PC-9 (cell line): ENCODE measurements around the gene PHACTR4. TPM values are rescaled to one million over a fixed set of nuclear protein-coding genes. Genes with fewer than 3 reads are reported as not detected.

Experiments
- BruUV-seq: library from RNA; stranded (reverse); fragments of 400-500 nt; replicated peaks from 2 replicates; lab custom pipeline; 2021; lab: Mats Ljungman, UMichigan
- CTCF ChIA-PET: fragments of 300-600 bp; sonication (Branson Sonifier 250); formaldehyde crosslinking; loops from one replicate; lab custom pipeline; 2022; ENCODE audit warnings: antibody characterized with exemption; lab: Charles Lee
- POLR2A ChIA-PET: fragments of 300-600 bp; sonication (Branson Sonifier 250); formaldehyde crosslinking; loops from one replicate; lab custom pipeline; 2022; ENCODE audit warnings: antibody characterized with exemption; ENCODE audit not compliant: unreplicated experiment; lab: Charles Lee
- DNase-seq, 2 experiments: peaks; one replicate each; pipeline versions ENCODE4 v3.0.0 to v3.0.0-alpha.2; 2015 to 2022; ENCODE audit warnings: mixed read lengths in 1 of 2
- H2AFZ ChIP-seq: fragments of 200-600 bp; sonication (generic); 2 replicates; pipeline ENCODE4 v1.8.1; 2017; ENCODE audit warnings: antibody characterized with exemption
- H3F3A ChIP-seq: fragments of 200-600 bp; sonication (generic); 2 replicates; pipeline ENCODE4 v1.8.1; 2017; ENCODE audit warnings: antibody characterized with exemption, mild to moderate bottlenecking, low read depth; ENCODE audit not compliant: insufficient read depth
- H3K27ac ChIP-seq: fragments of 200-600 bp; sonication (generic); 2 replicates; pipeline ENCODE4 v1.6.1; 2016; ENCODE audit warnings: mixed run types
- H3K27me3 ChIP-seq: fragments of 200-600 bp; sonication (generic); 2 replicates; pipeline ENCODE4 v1.6.1; 2016; ENCODE audit warnings: low read depth, mixed run types; ENCODE audit not compliant: insufficient read depth
- H3K36me3 ChIP-seq: fragments of 200-600 bp; sonication (generic); 2 replicates; pipeline ENCODE4 v1.6.1; 2016; ENCODE audit warnings: low read depth, mixed run types
- H3K4me1 ChIP-seq: fragments of 200-600 bp; sonication (generic); replicated peaks from 2 replicates; pipeline ENCODE4 v1.6.1; 2016; ENCODE audit warnings: mixed run types; ENCODE audit not compliant: insufficient read depth
- H3K4me2 ChIP-seq: fragments of 200-600 bp; sonication (generic); 2 replicates; pipeline ENCODE4 v1.6.1; 2017; ENCODE audit warnings: mixed run types
- H3K4me3 ChIP-seq: fragments of 200-600 bp; sonication (generic); 2 replicates; pipeline ENCODE4 v1.6.1; 2016; ENCODE audit warnings: mixed run types
- H3K79me2 ChIP-seq: fragments of 200-600 bp; sonication (generic); 2 replicates; pipeline ENCODE4 v1.6.1; 2017; ENCODE audit warnings: low read depth, mixed run types
- H3K9me2 ChIP-seq: fragments of 200-600 bp; sonication (generic); 2 replicates; pipeline ENCODE4 v1.8.1; 2017; ENCODE audit warnings: mild to moderate bottlenecking; ENCODE audit not compliant: insufficient read depth
- H3K9me3 ChIP-seq: fragments of 200-600 bp; sonication (generic); 2 replicates; pipeline ENCODE4 v1.8.1; 2016; ENCODE audit warnings: low read depth; ENCODE audit not compliant: insufficient read depth
- H4K20me1 ChIP-seq: fragments of 200-600 bp; sonication (generic); 2 replicates; pipeline ENCODE4 v1.8.1; 2017; ENCODE audit not compliant: insufficient read depth
- CTCF ChIP-seq: fragments of 200-600 bp; sonication (generic); conservative IDR thresholded peaks from 2 replicates; pipeline ENCODE4 v1.6.1; 2017; ENCODE audit warnings: mixed run types, antibody characterized with exemption, mild to moderate bottlenecking, moderate library complexity
- EZH2 ChIP-seq: fragments of 200-600 bp; sonication (generic); IDR thresholded peaks from 2 replicates; pipeline ENCODE4 v1.8.0; 2017; ENCODE audit warnings: antibody characterized with exemption, low read depth
- intact Hi-C: fragments of 100-400 bp; cut with micrococcal nuclease; formaldehyde crosslinking; loops from one replicate; pipeline ENCODE4 v1.10.0; 2022; ENCODE audit not compliant: unreplicated experiment
- total RNA-seq: library from RNA; stranded (reverse); gene quantifications from 2 replicates; pipeline ENCODE4 v1.2.3, GENCODE V29; 2021

PHACTR4 gene
- total RNA-seq, 1 experiment from 2014 or later, result 45.1 TPM

GRCh38 chr1:28449904-28450303, 80.4 kb downstream of the PHACTR4 start:
- intact Hi-C loops, result loop anchor here (1.0 kb wide), 1 partner anchor 12 kb away; no protein-coding TSS in a partner anchor
- ChIA-PET POLR2A (interaction anchor here (0.5 to 0.7 kb wide), 2 partner anchors 9 to 155 kb away, joined by 12 to 22 read pairs; no protein-coding TSS in a partner anchor), CTCF (interaction anchor here (0.7 kb wide), 1 partner anchor 480 kb away, joined by 5 read pairs; no protein-coding TSS in a partner anchor)
- no peaks in the 10 kb centered on the region for H3K9me2 ChIP-seq
- TF ChIP-seq CTCF (no peak), EZH2 (no peak)
- BruUV-seq, result no TSS peak
- H3K27ac ChIP-seq, result peak overlapping the region; percentile 83
- 0 out of 2 replicates have a peak, but pooled peaks cover 3% of the 10 kb centered on the region for H3K79me2 ChIP-seq
- peaks cover 22% of the 10 kb centered on the region for H3K4me1 ChIP-seq
- H2AFZ ChIP-seq, result no peak overlapping the region
- peak; percentile 53 to 77 for DNase-seq
- H3K4me3 ChIP-seq, result no peak overlapping the region
- no peaks in the 10 kb centered on the region for H4K20me1 ChIP-seq
- H3F3A ChIP-seq, result peaks cover 13% of the 10 kb centered on the region; the same call in 1 of the 2 replicates
- H3K4me2 ChIP-seq, result peak overlapping the region; percentile 11
- no peaks in the 10 kb centered on the region for H3K9me3 ChIP-seq
- H3K36me3 ChIP-seq, result no peaks in the 10 kb centered on the region
- no peaks in the 10 kb centered on the region for H3K27me3 ChIP-seq

- no peaks in the 10 kb centered on the region for H3K9me2 ChIP-seq
- H3K36me3 ChIP-seq, result no peaks in the 10 kb centered on the region
- ChIA-PET POLR2A (interaction anchor here (0.5 to 0.6 kb wide), 2 partner anchors 10 to 14 kb away, joined by 22 to 50 read pairs; no protein-coding TSS in a partner anchor), CTCF (no interaction called here)
- H3K79me2 ChIP-seq, result 0 out of 2 replicates have a peak, but pooled peaks cover 3% of the 10 kb centered on the region
- H3K4me2 ChIP-seq, result peak overlapping the region; percentile 11
- no peak overlapping the region for H3K4me3 ChIP-seq
- DNase-seq, result no peak
- H4K20me1 ChIP-seq, result no peaks in the 10 kb centered on the region
- intact Hi-C loops, result loop anchor here (1.0 kb wide), 1 partner anchor 12 kb away; no protein-coding TSS in a partner anchor
- no peak overlapping the region for H2AFZ ChIP-seq
- H3K27me3 ChIP-seq, result no peaks in the 10 kb centered on the region
- peak overlapping the region; percentile 83 for H3K27ac ChIP-seq
- BruUV-seq, result no TSS peak
- H3K4me1 ChIP-seq, result peaks cover 22% of the 10 kb centered on the region
- TF ChIP-seq EZH2 (no peak), CTCF (no peak)
- peaks cover 13% of the 10 kb centered on the region; the same call in 1 of the 2 replicates for H3F3A ChIP-seq
- H3K9me3 ChIP-seq, result no peaks in the 10 kb centered on the region
Observed at GRCh38 chr1:28450561-28450960, 81.0 kb downstream of the PHACTR4 start.

GRCh38 chr1:28451011-28451410, 81.5 kb downstream of the PHACTR4 start:
- H3K9me2 ChIP-seq, result no peaks in the 10 kb centered on the region
- H3K4me3 ChIP-seq, result no peak overlapping the region
- TF ChIP-seq EZH2 (no peak), CTCF (no peak)
- ChIA-PET POLR2A (interaction anchor here (0.6 kb wide), 1 partner anchor 13 kb away, joined by 50 read pairs; no protein-coding TSS in a partner anchor), CTCF (no interaction called here)
- H3K27ac ChIP-seq, result no peak overlapping the region
- H3F3A ChIP-seq, result peaks cover 13% of the 10 kb centered on the region; the same call in 1 of the 2 replicates
- no peak for DNase-seq
- 0 out of 2 replicates have a peak, but pooled peaks cover 3% of the 10 kb centered on the region for H3K79me2 ChIP-seq
- no peaks in the 10 kb centered on the region for H3K9me3 ChIP-seq
- intact Hi-C loops, result no loop called here
- peaks cover 22% of the 10 kb centered on the region for H3K4me1 ChIP-seq
- BruUV-seq, result no TSS peak
- no peak overlapping the region for H3K4me2 ChIP-seq
- no peak overlapping the region for H2AFZ ChIP-seq
- no peaks in the 10 kb centered on the region for H4K20me1 ChIP-seq
- no peaks in the 10 kb centered on the region for H3K36me3 ChIP-seq
- no peaks in the 10 kb centered on the region for H3K27me3 ChIP-seq
